HepG2 (cell line): Measurements from ENCODE around the gene CATSPERD. TPM values are rescaled to one million over a fixed set of nuclear protein-coding genes. Genes with fewer than 3 reads are reported as not detected.

ENCODE experiments used
- ATAC-seq: fragments of 200-7000 bp; cut with Tn5 transposase; 3 replicates; pipeline ENCODE4 v1.9.1; 2020; ENCODE audit warnings: mild to moderate bottlenecking, moderate library complexity
- BruUV-seq: library from RNA; stranded (reverse); fragments of 400-500 nt; replicated peaks from 2 replicates; lab custom pipeline; 2021; lab: Mats Ljungman, UMichigan
- CTCF ChIA-PET: fragments of 300-600 bp; formaldehyde crosslinking; extraction: SDS; loops from one replicate; lab custom pipeline; 2021; ENCODE audit warnings: low total read pairs, inconsistent platforms, low intra/inter-chr PET ratio; lab: Yijun Ruan, JAX
- POLR2A ChIA-PET: fragments of 350-600 bp; sonication (Branson Sonifier 250); formaldehyde crosslinking; loops from one replicate; lab custom pipeline; 2020; ENCODE audit warnings: antibody characterized with exemption, inconsistent platforms; lab: Yijun Ruan, JAX
- DNase-seq: peaks from one replicate; pipeline ENCODE4 v3.0.0-alpha.2; 2015; ENCODE audit warnings: low spot score
- FAIRE-seq: peaks from 3 replicates; lab custom pipeline; 2011; peaks lifted over from hg19 to GRCh38; lab: Jason Lieb, UNC
- H2AFZ ChIP-seq: one replicate; pipeline ENCODE4 v1.6.1; 2011; ENCODE audit warnings: low read length, inconsistent platforms
- H3K27ac ChIP-seq: fragments of 300-600 bp; 3 replicates; pipeline ENCODE4 v1.8.0; 2011; ENCODE audit warnings: mixed run types, mild to moderate bottlenecking, mixed read lengths, low read length, inconsistent platforms; ENCODE audit not compliant: insufficient read depth; ENCODE audit errors: extremely low read length
- H3K27me3 ChIP-seq, 2 experiments: fragments of 200-600 bp in 1 of 2; 2 replicates in 1 of 2; 3 replicates in 1 of 2; pipeline versions ENCODE4 v1.6.0 to v1.8.0; 2011; ENCODE audit warnings: low read length in 2 of 2, mild to moderate bottlenecking in 2 of 2, moderate library complexity in 2 of 2, inconsistent platforms in 1 of 2; ENCODE audit not compliant: insufficient read depth in 2 of 2, control insufficient read depth in 1 of 2
- H3K36me3 ChIP-seq, 2 experiments: fragments of 200-600 bp in 1 of 2; replicated peaks in 1 of 2; 2 replicates in 1 of 2; 3 replicates in 1 of 2; pipeline versions ENCODE4 v1.5.1 to v1.8.0; 2011; ENCODE audit warnings: low read length in 2 of 2, inconsistent platforms in 1 of 2; ENCODE audit not compliant: insufficient read depth in 2 of 2, control insufficient read depth in 1 of 2
- H3K4me1 ChIP-seq: 2 replicates; pipeline ENCODE4 v1.5.1; 2012; ENCODE audit warnings: low read length, inconsistent platforms; ENCODE audit not compliant: insufficient read depth
- H3K4me2 ChIP-seq: 2 replicates; pipeline ENCODE4 v1.6.0; 2011; ENCODE audit warnings: low read depth, low read length, inconsistent platforms
- H3K4me3 ChIP-seq, 3 experiments: fragments of 200-600 bp in 1 of 3; sonication (generic), shearing (Covaris generic) in 1 of 3; replicated peaks in 1 of 3; 2 replicates each; pipeline ENCODE4 v1.5.1; 2011 to 2016; ENCODE audit warnings: low read length in 3 of 3, inconsistent platforms in 2 of 3, low read depth in 2 of 3, mild to moderate bottlenecking in 2 of 3, control low read depth in 1 of 3, mixed read lengths in 1 of 3; ENCODE audit not compliant: insufficient read depth in 1 of 3
- H3K79me2 ChIP-seq: one replicate; pipeline ENCODE4 v1.6.1; 2011; ENCODE audit warnings: low read length, inconsistent platforms; ENCODE audit not compliant: insufficient read depth
- H3K9ac ChIP-seq: 2 replicates; pipeline ENCODE4 v1.6.0; 2011; ENCODE audit warnings: mild to moderate bottlenecking, low read depth, low read length, inconsistent platforms; ENCODE audit not compliant: insufficient read depth
- H3K9me3 ChIP-seq: 2 replicates; pipeline ENCODE4 v1.5.1; 2012; ENCODE audit warnings: mild to moderate bottlenecking, low read length
- H4K20me1 ChIP-seq: 2 replicates; pipeline ENCODE4 v1.6.0; 2011; ENCODE audit warnings: inconsistent platforms, mild to moderate bottlenecking, low read length, moderate library complexity; ENCODE audit not compliant: insufficient read depth
- BCL6 ChIP-seq: IDR thresholded peaks from 2 replicates; pipeline ENCODE4 v1.6.1; 2016; ENCODE audit warnings: missing genetic modification reagents, missing compliant biosample characterization
- CCAR2 ChIP-seq: fragments of 200-400 bp; formaldehyde crosslinking; optimal IDR thresholded peaks from 2 replicates; pipeline ENCODE3; 2018; ENCODE audit warnings: low read depth, mild to moderate bottlenecking, low read length, moderate library complexity
- JARID2 ChIP-seq: sonication (generic); formaldehyde crosslinking; IDR thresholded peaks from 2 replicates; pipeline ENCODE4 v1.8.1; 2023; ENCODE audit warnings: missing genetic modification reagents, inconsistent platforms; ENCODE audit not compliant: insufficient replicate concordance
- KDM6A ChIP-seq: IDR thresholded peaks from 2 replicates; pipeline ENCODE4 v1.6.1; 2016; ENCODE audit warnings: low read depth
- RFX5 ChIP-seq: IDR thresholded peaks from 2 replicates; pipeline ENCODE4 v1.6.1; 2011; ENCODE audit warnings: low read depth, low read length, improper control_type of control experiment
- SRY ChIP-seq: sonication (generic); formaldehyde crosslinking; IDR thresholded peaks from 2 replicates; pipeline ENCODE4 v1.8.0; 2022; ENCODE audit warnings: mild to moderate bottlenecking, missing genetic modification reagents
- TFE3 ChIP-seq: IDR thresholded peaks from 2 replicates; pipeline ENCODE4 v1.6.1; 2016
- TMF1 ChIP-seq: sonication (generic); formaldehyde crosslinking; IDR thresholded peaks from 2 replicates; pipeline ENCODE4 v1.8.1; 2022; ENCODE audit warnings: low read depth, missing genetic modification reagents
- ZFP90 ChIP-seq: sonication (generic); formaldehyde crosslinking; IDR thresholded peaks from 2 replicates; pipeline ENCODE4 v1.8.0; 2022; ENCODE audit warnings: missing genetic modification reagents, mild to moderate bottlenecking, inconsistent platforms, borderline replicate concordance
- ZNF264 ChIP-seq: sonication (generic); formaldehyde crosslinking; IDR thresholded peaks from 2 replicates; pipeline ENCODE4 v1.4.0; 2020; ENCODE audit warnings: missing genetic modification reagents
- ZNF3 ChIP-seq: IDR thresholded peaks from 2 replicates; pipeline ENCODE4 v1.7.0; 2017; ENCODE audit warnings: inconsistent platforms
- ZNF773 ChIP-seq: sonication (generic); formaldehyde crosslinking; IDR thresholded peaks from 2 replicates; pipeline ENCODE4 v1.4.0; 2020; ENCODE audit warnings: missing genetic modification reagents, borderline replicate concordance
- ZNF781 ChIP-seq: sonication (generic); formaldehyde crosslinking; IDR thresholded peaks from 2 replicates; pipeline ENCODE4 v1.5.1; 2020; ENCODE audit warnings: borderline replicate concordance, mild to moderate bottlenecking, missing genetic modification reagents; ENCODE audit errors: not compliant biosample characterization
- ZNF790 ChIP-seq: sonication (generic); formaldehyde crosslinking; IDR thresholded peaks from 2 replicates; pipeline ENCODE4 v1.8.0; 2022; ENCODE audit warnings: missing genetic modification reagents, mild to moderate bottlenecking, borderline replicate concordance
- WGBS: methylation state at CpG from one replicate; pipeline ENCODE4 v1.1.6; 2017; ENCODE audit warnings: low lambda C conversion rate; 5-methylcytosine and 5-hydroxymethylcytosine counted together
- in situ Hi-C: cut with HindIII; loops from 2 replicates; pipeline ENCODE4 v1.10.0; 2017; ENCODE audit warnings: low pct_unique_long_range_greater_than_20kb; ENCODE audit not compliant: extremely low pct_ligation_motif_present
- intact Hi-C: fragments of 100-400 bp; cut with micrococcal nuclease; formaldehyde crosslinking; loops from one replicate; pipeline ENCODE4 v1.10.0; 2022; ENCODE audit not compliant: unreplicated experiment
- polyA plus RNA-seq, 8 experiments: library from polyadenylated mRNA; depleted of rRNA in 3 of 8; stranded (reverse) in 7 of 8; unstranded in 1 of 8; fragments of >200 nt; fragmentation: Illumina TruSeq in 4 of 8; extraction: Trizol in 4 of 8; gene quantifications; 2 replicates each; pipeline versions ENCODE4 v1.2.1 to v1.2.3, GENCODE V29; 2011 to 2016; ENCODE audit warnings: low read depth in 4 of 8, missing spikeins in 1 of 8, mixed read lengths in 1 of 8; ENCODE audit not compliant: insufficient read depth in 1 of 8
- total RNA-seq, 5 experiments: library from RNA; depleted of rRNA; stranded (reverse); fragments of >200 nt; fragmentation: Illumina TruSeq; extraction: Trizol; gene quantifications; 2 replicates each; pipeline ENCODE4 v1.2.3, GENCODE V29; 2016; ENCODE audit warnings: low read depth in 1 of 5

The CATSPERD gene
- total and polyA plus RNA-seq, 2 of the 13 experiments (the other 11 are each of a cell fraction or from before 2014, with no cell fraction given) = 0.04 TPM; not detected in 1

GRCh38 chr19:5808120-5808816 lies 87.8 kb downstream of the CATSPERD start:
- Histone ChIP-seq H3K79me2 (no peaks in the 10 kb centered on the region), H3K4me3 (no peak overlapping the region), H3K27me3 (no peaks in the 10 kb centered on the region), H3K9me3 (no peaks in the 10 kb centered on the region), H3K4me1 (peaks cover 32% of the 10 kb centered on the region), H3K36me3 (no peaks in the 10 kb centered on the region), H3K27ac (no peak overlapping the region), H3K9ac (no peak overlapping the region), H4K20me1 (no peaks in the 10 kb centered on the region), H2AFZ (no peak overlapping the region), H3K4me2 (no peak overlapping the region)
- no TSS peak for BruUV-seq
- POLR2A ChIA-PET = interaction anchor here (1.0 to 2.6 kb wide), 4 partner anchors 9 to 193 kb away, joined by 3 to 15 read pairs (median 5); partner anchors contain the start of genes NDUFA11 and VMAC
- in situ Hi-C loops (loop anchor here (5.0 kb wide), 1 partner anchor 84 kb away; no protein-coding TSS in a partner anchor), intact Hi-C loops (loop anchor here (10.0 kb wide), 1 partner anchor 217 kb away; no protein-coding TSS in a partner anchor)
- no peak for TF ChIP-seq TMF1 (CRISPR knock-in tag)
- TF ChIP-seq TFE3 = no peak
- no peak for TF ChIP-seq JARID2 (CRISPR knock-in tag)
- no peak for TF ChIP-seq BCL6
- no peak for TF ChIP-seq ZNF790
- no peak for TF ChIP-seq ZFP90 (CRISPR knock-in tag)
- TF ChIP-seq ZNF3 = no peak
- TF ChIP-seq SRY (CRISPR knock-in tag) = no peak
- no peak for TF ChIP-seq ZNF264 (CRISPR knock-in tag)
- TF ChIP-seq CCAR2 = no peak
- no peak for TF ChIP-seq KDM6A (CRISPR knock-in tag)
- TF ChIP-seq RFX5 = no peak
- TF ChIP-seq ZNF781 (CRISPR knock-in tag) = no peak
- no peak for TF ChIP-seq ZNF773 (CRISPR knock-in tag)
- ATAC-seq (no peak), FAIRE-seq (no peak), DNase-seq (no peak)
- CTCF ChIA-PET = no interaction called here
- 97% methylated on average over 14 of the region's 21 CpGs for WGBS
